ENCODE data around the gene MAPK8IP2. TPM values are rescaled to one million over a fixed set of nuclear protein-coding genes. Genes with fewer than 3 reads are reported as not detected.
A peak's percentile ranks its signal among the peaks of the same experiment; 100 is the strongest.

The MAPK8IP2 gene
- total and polyA plus RNA-seq, 2 of the 13 experiments (the other 11 are each of a cell fraction or from before 2014, with no cell fraction given), result 1.3 to 2.6 TPM

- TF ChIP-seq ZNF10 (CRISPR knock-in tag; IDR thresholded peaks at IDR 0.05; ENCODE audit: borderline replicate concordance, low read depth), result no peak
- TF ChIP-seq MIER3 (CRISPR knock-in tag; IDR thresholded peaks at IDR 0.05; ENCODE audit: borderline replicate concordance), result no peak
- TF ChIP-seq TERF1 (CRISPR knock-in tag; IDR thresholded peaks at IDR 0.05), result no peak
- TF ChIP-seq NFE2L1 (CRISPR knock-in tag; IDR thresholded peaks at IDR 0.05; ENCODE audit: borderline replicate concordance), result no peak
- TF ChIP-seq HDAC2 (CRISPR knock-in tag; IDR thresholded peaks at IDR 0.05), result peak; percentile 56; the same call in 1 of the 2 replicates
- TF ChIP-seq NR3C1 (CRISPR knock-in tag; IDR thresholded peaks at IDR 0.05), result no peak
- 0 out of 2 replicates have a peak, but pooled peaks have one; percentile 38 for TF ChIP-seq TFDP2 (CRISPR knock-in tag; IDR thresholded peaks at IDR 0.05)
- no peak for TF ChIP-seq ZBTB26 (CRISPR knock-in tag; IDR thresholded peaks at IDR 0.05; ENCODE audit: borderline replicate concordance)
- no peak for TF ChIP-seq CREBL2 (CRISPR knock-in tag; IDR thresholded peaks at IDR 0.05; ENCODE audit: borderline replicate concordance)
- no peak for TF ChIP-seq ZNF407 (CRISPR knock-in tag; IDR thresholded peaks at IDR 0.05; ENCODE audit: not compliant biosample characterization)
- no peak for TF ChIP-seq CENPX (CRISPR knock-in tag; IDR thresholded peaks at IDR 0.05)
- TF ChIP-seq TFE3 (CRISPR knock-in tag; IDR thresholded peaks at IDR 0.05), result no peak
Observed at GRCh38 chr22:50613291-50613981, 12.8 kb downstream of the MAPK8IP2 start (continued).
